Vagina (tissue), 2 donors: ENCODE measurements around the gene TRIM24.

Experiments used
- CTCF ChIP-seq, 3 experiments: fragments of 450-650 bp in 2 of 3; fragments of 200-600 bp in 1 of 3; sonication (generic) in 1 of 3; IDR thresholded peaks; one replicate each; pipeline ENCODE4 v1.5.1; 2017 to 2019; ENCODE audit warnings: antibody characterized with exemption in 3 of 3, mild to moderate bottlenecking in 2 of 3, moderate library complexity in 2 of 3
- POLR2A ChIP-seq, 2 donors: fragments of 450-650 bp; IDR thresholded peaks; one replicate each; pipeline ENCODE4 v1.6.1; 2017; ENCODE audit warnings: antibody characterized with exemption in 2 of 2, mild to moderate bottlenecking in 2 of 2, moderate library complexity in 2 of 2
- POLR2AphosphoS5 ChIP-seq, 2 donors: sonication (generic); formaldehyde crosslinking; IDR thresholded peaks; one replicate each; pipeline ENCODE4 v1.9.0; 2017; ENCODE audit warnings: antibody characterized with exemption in 2 of 2, mild to moderate bottlenecking in 2 of 2, low read depth in 1 of 2; ENCODE audit not compliant: insufficient read depth in 1 of 2

GRCh38 chr7:138618933-138619332 lies 158.9 kb downstream of the TRIM24 start:
- TF ChIP-seq CTCF (IDR thresholded peaks at IDR 0.05) (no peak), POLR2A (IDR thresholded peaks at IDR 0.05) (no peak), POLR2AphosphoS5 (IDR thresholded peaks at IDR 0.05; ENCODE audit: insufficient read depth in 1 of 2, low read depth in 1 of 2) (no peak)
